ENCODE measurements around the gene STON1.

DNA sequence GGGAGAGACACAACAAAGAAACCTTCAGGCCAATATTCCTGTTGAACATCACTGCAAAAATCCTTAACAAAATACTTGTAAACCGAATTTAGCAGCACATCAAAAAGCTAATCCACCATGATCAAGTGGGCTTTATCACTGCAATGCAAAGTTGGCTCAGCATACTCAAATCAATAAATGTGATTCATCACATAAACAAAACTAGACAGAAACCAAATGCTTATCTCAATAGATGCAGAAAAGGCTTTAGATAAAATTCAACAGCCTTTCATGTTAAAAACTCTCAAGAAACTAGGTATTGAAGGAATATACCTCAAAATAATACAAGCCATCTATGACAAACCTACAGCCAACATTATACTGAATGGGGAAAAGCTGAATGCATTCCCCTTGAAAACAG is 108.3 kb downstream of the STON1 start:
- TF ChIP-seq MAX (IDR thresholded peaks at IDR 0.05; ENCODE audit: insufficient read depth, insufficient read length) (no peak), FOS (IDR thresholded peaks at IDR 0.05; ENCODE audit: borderline replicate concordance, insufficient read depth, low read length) (no peak), CTCF (IDR thresholded peaks at IDR 0.05; ENCODE audit: extremely low read depth in 1 of 2, insufficient read depth in 1 of 2, low read depth in 1 of 2, low read length in 2 of 2) (no peak), EZH2 (IDR thresholded peaks at IDR 0.05; ENCODE audit: borderline replicate concordance, low read depth, low read length, severe bottlenecking) (no peak), POLR2A (IDR thresholded peaks at IDR 0.05; ENCODE audit: low read depth, low read length) (no peak)

All from endothelial cell of umbilical vein (primary cell).